ENCODE data around the gene H3-3A.

Gene H3-3A

DNA sequence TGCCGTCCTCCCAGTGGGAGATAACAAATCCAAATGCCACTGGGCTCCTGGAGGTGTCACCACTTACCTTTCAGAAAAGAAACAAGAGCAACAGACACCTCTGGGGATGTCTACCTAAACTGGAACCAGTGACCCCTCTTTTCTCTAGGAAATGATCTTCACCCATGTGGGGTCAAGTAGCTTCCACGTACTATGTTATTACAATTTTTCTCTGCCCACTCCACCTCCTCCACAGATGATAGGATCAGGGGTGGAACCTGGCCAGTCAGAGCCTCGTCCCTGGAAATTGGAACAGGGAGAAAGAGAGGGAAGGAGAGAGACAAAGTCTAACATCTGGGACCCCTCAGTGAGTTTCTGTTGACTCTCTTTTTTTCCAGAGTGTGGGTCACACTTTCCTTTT is 50.1 kb downstream of the H3-3A start:
- DNase-seq = no peak

DNA sequence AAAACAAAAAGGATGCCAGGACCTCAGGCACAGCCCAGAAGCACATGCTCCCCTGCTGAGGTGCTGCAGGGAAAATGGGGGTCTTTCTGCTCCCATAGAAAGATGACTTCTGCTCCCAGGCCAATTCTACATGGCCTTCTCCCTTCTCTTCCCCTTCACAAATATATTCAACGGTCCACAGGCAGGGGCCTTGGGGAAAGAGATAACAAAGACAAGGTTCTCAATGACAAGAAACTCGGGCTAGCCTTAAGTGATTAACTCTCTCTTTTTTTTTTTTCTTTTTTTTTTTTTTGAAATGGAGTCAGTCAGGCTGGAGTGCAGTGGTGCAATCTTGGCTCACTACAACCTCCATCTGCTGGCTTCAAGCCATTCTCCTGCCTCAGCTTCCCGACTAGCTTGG is 54.2 kb downstream of the H3-3A start:
- no peak for DNase-seq

DNA sequence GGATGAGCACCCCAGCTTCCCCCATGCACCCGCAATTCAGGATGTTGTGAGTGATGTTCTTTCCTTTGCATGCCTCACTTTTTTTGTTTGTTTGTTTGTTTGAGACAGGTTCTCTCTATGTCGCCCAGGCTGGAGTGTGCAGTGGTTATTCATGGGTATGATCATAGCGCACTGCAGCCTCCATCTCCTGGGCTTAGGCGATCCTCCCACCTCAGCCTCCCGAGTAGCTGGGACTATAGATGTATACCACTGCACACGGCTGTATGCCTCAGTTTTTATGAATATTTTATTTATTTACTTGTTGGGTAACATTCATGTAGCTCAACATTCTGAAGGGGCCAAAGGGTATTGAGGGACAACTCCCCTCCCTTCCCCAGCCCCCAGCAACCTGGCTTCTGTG is 54.8 kb downstream of the H3-3A start:
- no peak for DNase-seq

DNA sequence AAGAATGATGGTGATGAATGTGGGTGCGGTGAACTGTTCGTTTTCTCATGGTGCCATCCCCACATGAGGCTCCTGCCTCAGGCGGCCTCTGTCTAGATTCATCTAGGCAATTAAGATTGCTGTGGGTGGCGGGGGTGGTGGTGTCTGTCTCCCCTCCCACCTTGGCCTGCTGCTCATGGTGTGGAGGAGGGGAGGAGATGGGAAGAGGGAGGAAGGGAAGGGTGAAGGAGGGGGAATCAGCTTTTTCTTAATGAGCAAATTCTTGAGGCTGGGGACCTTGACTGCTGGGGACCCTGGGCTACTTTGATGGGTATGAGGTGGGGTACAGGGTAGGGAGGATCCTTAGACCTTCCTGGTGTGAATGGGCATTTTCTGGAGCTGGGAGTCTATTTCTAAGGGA is 55.8 kb downstream of the H3-3A start:
- no peak for DNase-seq

DNA sequence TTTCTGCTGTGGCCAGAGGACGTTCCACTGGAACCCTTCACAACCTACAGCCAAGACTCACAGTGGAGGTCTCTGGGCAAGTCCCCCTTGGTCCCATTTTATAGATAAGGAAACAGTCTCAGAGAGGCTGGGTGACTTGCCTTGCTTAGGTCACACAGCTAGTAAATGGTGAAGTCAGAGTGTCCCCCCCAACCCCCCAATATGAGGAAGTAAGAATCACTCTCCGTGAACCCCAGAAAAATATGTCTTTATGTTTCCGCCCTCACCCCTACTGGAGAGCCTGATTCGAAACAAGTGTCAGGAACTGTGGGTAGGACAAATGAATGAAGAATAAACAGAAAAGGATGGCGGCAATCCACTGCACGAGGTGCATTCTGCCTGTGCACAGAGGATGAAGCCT is 56.7 kb downstream of the H3-3A start:
- no peak for DNase-seq

DNA sequence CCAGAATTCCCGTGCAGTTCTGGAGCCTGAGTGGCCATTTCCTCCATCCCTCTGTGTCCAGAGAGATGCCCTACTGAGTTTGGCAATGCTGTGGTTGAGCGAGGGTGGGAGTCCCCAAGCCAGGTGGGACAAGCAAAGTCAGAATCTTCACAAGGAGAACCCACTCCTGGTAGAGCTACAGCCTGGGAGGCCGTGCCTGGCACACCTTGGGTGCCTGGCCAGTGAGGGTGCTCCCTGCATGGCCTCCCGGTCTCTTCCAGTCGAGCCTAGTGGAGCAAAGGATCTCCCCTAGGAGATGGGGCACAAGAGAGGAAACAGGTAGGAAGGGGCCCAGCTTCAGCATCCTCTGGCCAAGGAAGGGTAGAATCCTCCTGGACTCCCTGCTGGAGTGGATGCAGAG is 57.9 kb downstream of the H3-3A start:
- DNase-seq = no peak

DNA sequence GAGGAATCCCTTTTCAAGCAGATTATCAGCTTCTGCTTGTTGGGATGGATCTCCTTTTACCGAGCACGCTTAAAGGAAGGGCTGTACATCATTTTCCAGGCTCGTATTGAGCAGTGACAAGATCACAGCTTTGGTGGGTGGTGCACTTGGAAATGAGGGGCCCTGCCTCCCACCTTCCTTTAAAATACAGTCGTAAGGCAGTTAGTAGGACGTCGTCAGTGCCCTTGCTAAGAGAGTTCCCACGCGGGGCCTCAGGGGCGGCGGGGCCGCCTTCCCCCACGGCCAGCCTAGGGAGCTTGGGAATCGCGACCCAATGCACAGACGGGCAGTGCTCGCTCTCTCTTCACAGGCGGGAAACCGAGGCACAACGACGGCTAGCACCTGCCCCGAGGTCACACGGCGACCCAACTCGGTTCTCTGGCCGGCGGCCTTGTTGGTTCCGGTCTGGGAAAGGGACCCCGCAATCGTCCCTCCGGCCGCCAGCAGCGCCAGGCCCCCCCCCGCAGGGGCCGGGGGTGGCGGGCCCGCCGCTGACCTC is 58.6 kb downstream of the H3-3A start:
- no peak for DNase-seq
